Measurements from ENCODE around the gene BDKRB1. TPM values are rescaled to one million over a fixed set of nuclear protein-coding genes. Genes with fewer than 3 reads are reported as not detected.

Gene BDKRB1
- polyA plus RNA-seq, 3 donors = not detected

- no peaks in the 10 kb centered on the region for H3K79me2 ChIP-seq (ENCODE audit: insufficient read depth, low read length)
- no peaks in the 10 kb centered on the region for H3K4me1 Mint-ChIP-seq
- H4K20me1 ChIP-seq (ENCODE audit: insufficient read depth, low read length) = no peaks in the 10 kb centered on the region
- no peak overlapping the region for H3K4me3 Mint-ChIP-seq
- no peak overlapping the region for H3K4me3 ChIP-seq (replicated peaks in 1 of 3; ENCODE audit: low read depth in 2 of 3, low read length in 3 of 3)
- intact Hi-C loops (cut with micrococcal nuclease) = no loop called here
- H3K36me3 ChIP-seq (replicated peaks in 1 of 2; ENCODE audit: control insufficient read depth in 1 of 2, insufficient read depth in 2 of 2, low read length in 2 of 2) = peaks cover 55 to 87% of the 10 kb centered on the region in 2 donors
- H3K9me3 Mint-ChIP-seq = peaks cover 0 to 2% (median 0%) of the 10 kb centered on the region in 7 donors
- H3K4me2 ChIP-seq (replicated peaks; ENCODE audit: extremely low read depth, low read length, poor library complexity, severe bottlenecking) = no peak overlapping the region
- H3K27ac ChIP-seq (ENCODE audit: low read depth in 1 of 2, low read length in 2 of 2) = no peak overlapping the region
- no peaks in the 10 kb centered on the region for H3K4me1 ChIP-seq (ENCODE audit: control insufficient read depth in 1 of 2, insufficient read depth in 2 of 2, low read length in 2 of 2)
- H2AFZ ChIP-seq (ENCODE audit: insufficient read depth, low read depth, low read length, poor library complexity, severe bottlenecking) = no peak overlapping the region
- H3K9ac ChIP-seq (ENCODE audit: insufficient read depth, low read length, poor library complexity, severe bottlenecking) = no peak overlapping the region
- H3K9me3 ChIP-seq (replicated peaks in 1 of 2; ENCODE audit: control insufficient read depth in 1 of 2, insufficient read depth in 1 of 2, low read length in 2 of 2) = no peaks in the 10 kb centered on the region
- no peaks in the 10 kb centered on the region for H3K27me3 Mint-ChIP-seq (ENCODE audit: low read depth in 3 of 3)
- WGBS (ENCODE audit: insufficient coverage) = no CpG with 5 or more reads among the region's 5 CpGs
- H3K36me3 Mint-ChIP-seq = peaks cover 69 to 76% of the 10 kb centered on the region in 2 donors
- H3K27ac Mint-ChIP-seq = no peak overlapping the region
- no peak for TF ChIP-seq CTCF (IDR thresholded peaks at IDR 0.05)
- no peaks in the 10 kb centered on the region for H3K27me3 ChIP-seq (ENCODE audit: control insufficient read depth in 2 of 2, insufficient read depth in 2 of 2, low read length in 2 of 2)
- DNase-seq = no peak
These were observed 53.9 kb downstream of the BDKRB1 start for GRCh38 chr14:96309896-96310330.

DNA sequence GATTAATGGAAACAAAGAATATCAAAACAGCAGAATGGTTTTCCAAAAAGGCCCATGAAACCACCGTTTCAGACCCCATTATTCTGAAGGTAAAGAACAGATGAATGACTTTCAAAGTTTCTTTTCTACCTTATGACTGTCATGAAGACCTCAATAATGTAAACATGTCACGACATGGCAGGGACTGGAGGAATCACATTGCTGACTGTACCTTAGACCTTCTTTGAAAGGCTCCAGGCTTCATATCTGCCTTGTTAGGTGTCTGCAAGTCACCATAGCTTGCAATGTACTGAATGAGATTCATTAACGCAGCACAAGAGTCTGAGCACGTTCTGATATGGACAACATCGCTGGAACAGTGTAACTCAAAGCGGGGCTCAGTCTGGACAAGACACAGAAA lies 54.9 kb downstream of the BDKRB1 start:
- Mint-ChIP-seq H3K4me1 (no peaks in the 10 kb centered on the region), H3K4me3 (no peak overlapping the region), H3K9me3 (no peaks in the 10 kb centered on the region), H3K27me3 (ENCODE audit: low read depth in 3 of 3) (no peaks in the 10 kb centered on the region), H3K27ac (no peak overlapping the region), H3K36me3 (peaks cover 76 to 79% of the 10 kb centered on the region in 2 donors)
- H3K27me3 ChIP-seq (ENCODE audit: control insufficient read depth in 2 of 2, insufficient read depth in 2 of 2, low read length in 2 of 2) = no peaks in the 10 kb centered on the region
- H3K9ac ChIP-seq (ENCODE audit: insufficient read depth, low read length, poor library complexity, severe bottlenecking) = no peak overlapping the region
- peaks cover 54 to 89% of the 10 kb centered on the region in 2 donors for H3K36me3 ChIP-seq (replicated peaks in 1 of 2; ENCODE audit: control insufficient read depth in 1 of 2, insufficient read depth in 2 of 2, low read length in 2 of 2)
- 100% methylated on average over 4 of the region's 6 CpGs for WGBS (ENCODE audit: insufficient coverage)
- no peaks in the 10 kb centered on the region for H3K4me1 ChIP-seq (ENCODE audit: control insufficient read depth in 1 of 2, insufficient read depth in 2 of 2, low read length in 2 of 2)
- no peaks in the 10 kb centered on the region for H4K20me1 ChIP-seq (ENCODE audit: insufficient read depth, low read length)
- no peak overlapping the region for H3K4me2 ChIP-seq (replicated peaks; ENCODE audit: extremely low read depth, low read length, poor library complexity, severe bottlenecking)
- H2AFZ ChIP-seq (ENCODE audit: insufficient read depth, low read depth, low read length, poor library complexity, severe bottlenecking) = no peak overlapping the region
- TF ChIP-seq CTCF (IDR thresholded peaks at IDR 0.05) = no peak
- no peaks in the 10 kb centered on the region for H3K79me2 ChIP-seq (ENCODE audit: insufficient read depth, low read length)
- H3K4me3 ChIP-seq (replicated peaks in 1 of 3; ENCODE audit: low read depth in 2 of 3, low read length in 3 of 3) = no peak overlapping the region
- H3K9me3 ChIP-seq (replicated peaks in 1 of 2; ENCODE audit: control insufficient read depth in 1 of 2, insufficient read depth in 1 of 2, low read length in 2 of 2) = no peaks in the 10 kb centered on the region
- DNase-seq = no peak
- no peak overlapping the region for H3K27ac ChIP-seq (ENCODE audit: low read depth in 1 of 2, low read length in 2 of 2)
- intact Hi-C loops (cut with micrococcal nuclease) = no loop called here

Small RNA genes lying within 50 kb of the gene (small RNA-seq; reads per million reads assigned to genes)
- gene CKS1BP1 (ENCODE audit: insufficient read length, low read depth) = not detected

Other genes with a start within 250 kb of the BDKRB1 start
- gene C14orf132, start 216.8 kb upstream of the BDKRB1 start, polyA plus RNA-seq = not detected
- not detected for gene BDKRB2, start 51.4 kb upstream of the BDKRB1 start, polyA plus RNA-seq
- 1 to 10 TPM in 2 of 3 donors, under 1 TPM in 1; 0.94 to 6.7 (median 1.3) TPM for gene ATG2B, start 107.1 kb downstream of the BDKRB1 start, polyA plus RNA-seq
- gene GSKIP, start 107.3 kb downstream of the BDKRB1 start, polyA plus RNA-seq = 10 to 100 TPM in 2 of 3 donors, 1 to 10 TPM in 1; 3.1 to 24.7 (median 20.7) TPM
- gene AK7, start 135.9 kb downstream of the BDKRB1 start, polyA plus RNA-seq = under 1 TPM in 1 of 3 donors, not detected in 2; 0.16 TPM
- gene PAPOLA, start 246.2 kb downstream of the BDKRB1 start, polyA plus RNA-seq = 10 to 100 TPM; 57.9 to 87.5 (median 80.3) TPM